GM18520 (cell line): ENCODE measurements around the gene SLMAP.

Experiments used
- ATAC-seq: cut with Tn5 transposase; IDR thresholded peaks from one replicate; pipeline ENCODE4 v1.9.1; 2021; ENCODE audit not compliant: unreplicated experiment

The SLMAP gene

GRCh38 chr3:57755741-57756527, at the start of gene SLMAP:
TSS of gene SLMAP (plus strand) at chr3:57756309. CDS start at chr3:57757652, 1,343 bp downstream.
- ATAC-seq = peak; percentile 91

GRCh38 chr3:57706462-57706861, 49.6 kb upstream of the SLMAP start:
- no peak for ATAC-seq

- ATAC-seq = no peak
Measured at GRCh38 chr3:57709031-57709430, 47.1 kb upstream of the SLMAP start.

- no peak for ATAC-seq
Measured at GRCh38 chr3:57709559-57709958, 46.5 kb upstream of the SLMAP start.

GRCh38 chr3:57715686-57716085, 40.4 kb upstream of the SLMAP start:
- ATAC-seq = no peak

GRCh38 chr3:57717205-57717868, 38.8 kb upstream of the SLMAP start:
- ATAC-seq = no peak

- no peak for ATAC-seq
Measured at GRCh38 chr3:57718118-57718517, 38.0 kb upstream of the SLMAP start.

- ATAC-seq = no peak
Measured at GRCh38 chr3:57726397-57726796, 29.7 kb upstream of the SLMAP start.

- ATAC-seq = no peak
Measured at GRCh38 chr3:57727106-57727505, 29.0 kb upstream of the SLMAP start.

GRCh38 chr3:57729334-57730045, 26.6 kb upstream of the SLMAP start:
- ATAC-seq = no peak

- ATAC-seq = no peak
Measured at GRCh38 chr3:57730682-57731081, 25.4 kb upstream of the SLMAP start.

GRCh38 chr3:57731311-57731710, 24.8 kb upstream of the SLMAP start:
- ATAC-seq = no peak

- ATAC-seq = no peak
Measured at GRCh38 chr3:57733790-57734189, 22.3 kb upstream of the SLMAP start.

GRCh38 chr3:57735405-57735804, 20.7 kb upstream of the SLMAP start:
- no peak for ATAC-seq

- no peak for ATAC-seq
Measured at GRCh38 chr3:57737840-57738239, 18.3 kb upstream of the SLMAP start.

GRCh38 chr3:57738391-57738790, 17.7 kb upstream of the SLMAP start:
- ATAC-seq = no peak

- no peak for ATAC-seq
Measured at GRCh38 chr3:57740027-57740426, 16.1 kb upstream of the SLMAP start.

- ATAC-seq = no peak
Measured at GRCh38 chr3:57743496-57743895, 12.6 kb upstream of the SLMAP start.

- no peak for ATAC-seq
Measured at GRCh38 chr3:57745101-57745500, 11.0 kb upstream of the SLMAP start.

GRCh38 chr3:57746156-57747010, 9.7 kb upstream of the SLMAP start:
- ATAC-seq = no peak

- ATAC-seq = no peak
Measured at GRCh38 chr3:57749542-57749941, 6.6 kb upstream of the SLMAP start.
